MG63 (cell line): Measurements from ENCODE around the gene ISOC2. TPM values are rescaled to one million over a fixed set of nuclear protein-coding genes. Genes with fewer than 3 reads are reported as not detected.
"Not testable (repeated sequence)": the region's sequence is repeated elsewhere in the genome, so short reads cannot be mapped to it uniquely, and the experiment has no call there.

Source experiments
- DNase-seq: peaks from one replicate; pipeline ENCODE4 v3.0.0-alpha.2; 2020
- H3K27me3 ChIP-seq: fragments of 250-450 bp; sonication (Bioruptor Pico); 2 replicates; pipeline ENCODE4 v1.5.1; 2020; ENCODE audit warnings: mild to moderate bottlenecking, moderate library complexity
- H3K36me3 ChIP-seq: fragments of 250-450 bp; sonication (Bioruptor Pico); 2 replicates; pipeline ENCODE4 v1.5.1; 2020; ENCODE audit warnings: mild to moderate bottlenecking, moderate library complexity
- H3K4me3 ChIP-seq: fragments of 250-450 bp; sonication (Bioruptor Pico); 2 replicates; pipeline ENCODE4 v1.5.1; 2020; ENCODE audit warnings: mild to moderate bottlenecking, moderate library complexity
- H3K9me3 ChIP-seq: fragments of 250-450 bp; sonication (Bioruptor Pico); 2 replicates; pipeline ENCODE4 v1.5.1; 2020; ENCODE audit warnings: mild to moderate bottlenecking, moderate library complexity
- total RNA-seq: library from RNA; depleted of rRNA; stranded (reverse); fragments of >200 nt; shearing (Covaris generic); gene quantifications from 2 replicates; pipeline ENCODE4 v1.2.3, GENCODE V29; 2014; ENCODE audit warnings: low replicate concordance; rRNA removed

Gene ISOC2
- total RNA-seq, 1 experiment from 2014 or later, result 180 TPM

DNA sequence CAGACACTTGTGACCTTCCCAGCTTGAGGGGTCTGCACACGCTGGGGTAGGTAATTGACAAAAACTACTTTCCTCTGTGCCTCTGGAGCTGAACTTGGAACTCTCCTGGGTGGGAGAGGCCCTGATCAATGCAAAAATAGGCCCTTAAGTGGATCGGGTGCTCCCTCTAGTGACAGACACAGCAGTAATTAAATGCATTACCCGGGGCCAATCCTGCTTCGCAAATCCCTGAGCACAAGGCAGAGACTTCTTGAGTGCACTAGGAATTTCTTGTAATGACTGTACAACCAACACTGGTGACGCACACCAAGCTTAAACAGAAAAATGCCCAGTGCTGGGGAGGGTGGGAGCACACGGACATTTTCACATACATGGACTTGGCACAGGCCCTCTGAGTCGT is 43.3 kb downstream of the ISOC2 start:
- Histone ChIP-seq H3K36me3 (no peaks in the 10 kb centered on the region), H3K4me3 (no peak overlapping the region), H3K9me3 (no peaks in the 10 kb centered on the region), H3K27me3 (no peaks in the 10 kb centered on the region)
- DNase-seq, result peak; percentile 72

- DNase-seq, result no peak
- Histone ChIP-seq H3K27me3 (no peaks in the 10 kb centered on the region), H3K9me3 (no peaks in the 10 kb centered on the region)
Observed at GRCh38 chr19:55410168-55410567, 51.3 kb downstream of the ISOC2 start.

GRCh38 chr19:55409179-55409578 is 52.3 kb downstream of the ISOC2 start:
- H3K36me3 ChIP-seq, result peaks cover 30% of the 10 kb centered on the region
- DNase-seq, H3K27me3 ChIP-seq, H3K9me3 ChIP-seq, H3K4me3 ChIP-seq: not testable (repeated sequence)

More at GRCh38 chr19:55410168-55410567, 51.3 kb downstream of the ISOC2 start:
- Histone ChIP-seq H3K36me3 (peaks cover 20% of the 10 kb centered on the region), H3K4me3 (no peak overlapping the region)

- Histone ChIP-seq H3K27me3 (no peaks in the 10 kb centered on the region), H3K9me3 (no peaks in the 10 kb centered on the region), H3K4me3 (peak overlapping the region; percentile 32), H3K36me3 (peaks cover 37% of the 10 kb centered on the region)
- no peak for DNase-seq
Observed at GRCh38 chr19:55408533-55408872, 52.9 kb downstream of the ISOC2 start.

DNA sequence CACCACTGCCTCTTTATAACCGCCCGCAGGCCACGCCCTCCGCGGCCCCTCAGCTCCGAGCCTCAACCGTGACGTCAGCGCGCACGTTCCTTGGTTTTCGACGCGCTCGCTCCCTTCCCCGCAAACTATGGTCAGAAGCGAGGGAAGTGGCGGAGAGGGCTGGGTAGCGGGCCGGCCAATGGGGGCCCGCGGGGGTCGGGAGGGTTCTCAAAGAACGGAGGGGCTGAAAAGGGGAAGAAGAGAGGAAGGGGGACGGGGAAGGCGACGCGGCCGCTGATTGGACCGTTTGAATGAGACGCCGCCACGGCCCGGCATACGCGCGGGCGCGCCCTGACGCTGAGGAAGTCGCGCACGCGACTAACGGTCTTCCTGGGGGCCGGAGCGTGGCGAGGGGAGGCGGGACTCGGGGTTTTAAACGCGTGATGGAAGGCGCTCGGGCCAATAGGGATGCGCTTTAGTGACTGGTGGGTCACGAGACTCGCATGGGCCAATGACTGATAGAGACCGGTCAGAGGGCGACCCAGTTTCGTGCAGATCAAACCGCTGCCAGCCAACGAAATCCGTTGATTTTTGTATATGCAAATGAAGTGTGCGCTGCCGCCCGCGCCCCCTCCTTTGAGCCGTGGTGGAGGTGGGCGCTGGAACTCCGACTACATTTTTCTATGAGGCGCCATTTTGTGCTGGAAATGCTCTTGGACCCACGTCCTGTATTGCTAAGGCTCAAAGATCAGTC is 53.5 kb downstream of the ISOC2 start:
- peak; percentile 99 for DNase-seq
- H3K9me3 ChIP-seq, result no peaks in the 10 kb centered on the region
- H3K4me3 ChIP-seq, result peak overlapping the region; percentile 98
- peaks cover 42% of the 10 kb centered on the region for H3K36me3 ChIP-seq
- no peaks in the 10 kb centered on the region for H3K27me3 ChIP-seq

DNA sequence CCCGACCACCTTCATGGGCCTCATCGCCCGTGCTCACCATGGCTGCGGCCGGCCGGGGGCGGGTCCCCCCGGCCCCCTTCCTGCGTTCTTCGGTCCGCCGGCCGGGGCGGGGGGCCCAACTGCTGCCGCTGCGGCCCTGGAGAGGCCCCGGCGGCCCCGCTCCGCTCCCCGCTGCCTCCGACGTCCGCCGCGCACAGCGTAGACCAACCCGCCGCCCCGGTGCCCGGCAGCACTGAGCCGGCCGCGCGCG is 54.0 kb downstream of the ISOC2 start, which contains the start of gene UBE2S:
Gene UBE2S, minus strand, starts transcription at position 239 of the 250 bp plus-strand sequence. Its CDS starts 199 bp downstream, at position 40.
- H3K36me3 ChIP-seq, result peaks cover 47% of the 10 kb centered on the region
- not testable (repeated sequence) for H3K27me3 ChIP-seq, DNase-seq, H3K9me3 ChIP-seq
- H3K4me3 ChIP-seq, result peak within 1 kb of the TSS; percentile 98

DNA sequence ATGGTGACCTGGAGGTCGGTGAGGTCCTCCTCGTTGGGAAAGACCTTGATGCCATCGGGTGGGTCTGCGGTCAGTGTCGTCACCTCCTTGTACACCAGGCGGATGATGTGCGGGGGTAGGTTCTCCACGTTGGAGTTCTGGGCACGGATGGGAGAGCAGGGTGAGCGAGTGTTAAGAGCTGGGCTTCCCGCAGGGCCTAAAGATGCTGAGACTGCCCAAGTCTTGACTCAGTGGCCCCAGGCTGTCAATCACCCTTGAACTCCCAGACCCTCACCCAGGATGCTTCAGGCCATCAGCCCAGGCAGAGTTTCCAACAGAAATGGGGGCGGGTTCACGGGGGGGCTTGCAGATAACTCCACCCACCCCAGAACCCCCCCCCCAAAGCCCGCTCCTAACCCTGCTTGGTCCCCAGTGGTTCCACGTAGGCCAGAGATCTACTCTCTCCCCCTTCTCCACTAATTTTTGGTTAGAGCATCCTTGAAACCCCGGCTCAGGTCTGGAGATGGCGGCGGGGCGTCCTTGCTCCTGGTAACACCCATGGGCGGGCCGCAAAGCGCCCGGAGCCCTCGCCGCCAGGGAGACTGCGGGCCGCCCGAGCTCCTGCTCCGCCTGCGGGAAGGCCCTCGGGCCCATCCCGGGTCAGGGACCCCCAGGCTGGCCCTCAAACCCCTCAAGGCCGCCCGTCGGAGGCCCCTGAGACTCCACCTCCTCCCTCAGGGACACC is 54.5 kb downstream of the ISOC2 start:
- H3K4me3 ChIP-seq, result peak overlapping the region; percentile 98
- H3K9me3 ChIP-seq, result no peaks in the 10 kb centered on the region
- H3K36me3 ChIP-seq, result peaks cover 52% of the 10 kb centered on the region
- peak; percentile 48 for DNase-seq
- no peaks in the 10 kb centered on the region for H3K27me3 ChIP-seq

GRCh38 chr19:55406091-55406825 is 55.2 kb downstream of the ISOC2 start:
- H3K36me3 ChIP-seq, result peaks cover 58% of the 10 kb centered on the region
- DNase-seq, result no peak
- no peaks in the 10 kb centered on the region for H3K27me3 ChIP-seq
- peak overlapping the region; percentile 98 for H3K4me3 ChIP-seq
- no peaks in the 10 kb centered on the region for H3K9me3 ChIP-seq

GRCh38 chr19:55405638-55406037 is 55.8 kb downstream of the ISOC2 start:
- H3K27me3 ChIP-seq, result no peaks in the 10 kb centered on the region
- no peak for DNase-seq
- peak overlapping the region; percentile 98 for H3K4me3 ChIP-seq
- no peaks in the 10 kb centered on the region for H3K9me3 ChIP-seq
- peaks cover 64% of the 10 kb centered on the region for H3K36me3 ChIP-seq

Other genes with a start within 250 kb of the ISOC2 start
- gene TMEM86B, start 232.9 kb downstream of the ISOC2 start, total RNA-seq, result 0.16 TPM in 1 of 2 replicates, not detected in the other
- gene PPP6R1, start 202.6 kb downstream of the ISOC2 start, total RNA-seq, result 59.5 and 102 TPM in 2 replicates
- gene HSPBP1, start 181.5 kb downstream of the ISOC2 start, total RNA-seq, result 64.6 and 122 TPM in 2 replicates
- 0.89 TPM in 1 of 2 replicates, not detected in the other for gene BRSK1, start 177.6 kb downstream of the ISOC2 start, total RNA-seq
- not detected in 2 replicates for gene TMEM150B, start 136.3 kb downstream of the ISOC2 start, total RNA-seq
- 2.8 and 11.1 TPM in 2 replicates for gene KMT5C, start 121.8 kb downstream of the ISOC2 start, total RNA-seq
- not detected in 2 replicates for gene COX6B2, start 106.9 kb downstream of the ISOC2 start, total RNA-seq
- not detected in 2 replicates for gene GARIN5B, start 98.4 kb downstream of the ISOC2 start, total RNA-seq
- gene IL11, start 91.2 kb downstream of the ISOC2 start, total RNA-seq, result 0.95 TPM in 1 of 2 replicates, not detected in the other
- not detected in 2 replicates for gene TMEM190, start 84.8 kb downstream of the ISOC2 start, total RNA-seq
- 3.5 TPM in 1 of 2 replicates, not detected in the other for gene TMEM238, start 77.3 kb downstream of the ISOC2 start, total RNA-seq
- 127 and 409 TPM in 2 replicates for gene RPL28, start 75.7 kb downstream of the ISOC2 start, total RNA-seq
- 369 and 440 TPM in 2 replicates for gene UBE2S, start 53.9 kb downstream of the ISOC2 start, total RNA-seq
- not detected in 2 replicates for gene SHISA7, start 18.3 kb downstream of the ISOC2 start, total RNA-seq
- not detected in 2 replicates for gene C19orf85, start 3.1 kb upstream of the ISOC2 start, total RNA-seq
- gene ZNF628, start 15.0 kb upstream of the ISOC2 start, total RNA-seq, result 3.1 and 4.0 TPM in 2 replicates
- 19.7 and 35.1 TPM in 2 replicates for gene NAT14, start 23.5 kb upstream of the ISOC2 start, total RNA-seq
- gene SSC5D, start 26.8 kb upstream of the ISOC2 start, total RNA-seq, result 1.4 TPM in 1 of 2 replicates, not detected in the other
- 0.20 TPM in 1 of 2 replicates, not detected in the other for gene SBK2, start 75.5 kb upstream of the ISOC2 start, total RNA-seq
- 0.43 TPM in 1 of 2 replicates, not detected in the other for gene SBK3, start 83.9 kb upstream of the ISOC2 start, total RNA-seq
- gene ZNF579, start 119.2 kb upstream of the ISOC2 start, total RNA-seq, result 7.2 and 8.6 TPM in 2 replicates
- gene FIZ1, start 137.9 kb upstream of the ISOC2 start, total RNA-seq, result 2.9 and 4.0 TPM in 2 replicates
- gene ZNF524, start 138.6 kb upstream of the ISOC2 start, total RNA-seq, result 7.9 and 22.4 TPM in 2 replicates
- 0.66 and 0.69 TPM in 2 replicates for gene ZNF865, start 144.0 kb upstream of the ISOC2 start, total RNA-seq
- gene ZNF784, start 162.9 kb upstream of the ISOC2 start, total RNA-seq, result 9.0 and 12.6 TPM in 2 replicates
- gene ZNF580, start 179.4 kb upstream of the ISOC2 start, total RNA-seq, result 7.5 and 8.0 TPM in 2 replicates
- 8.7 and 17.5 TPM in 2 replicates for gene ZNF581, start 182.0 kb upstream of the ISOC2 start, total RNA-seq
- 1.3 and 4.8 TPM in 2 replicates for gene CCDC106, start 186.6 kb upstream of the ISOC2 start, total RNA-seq
- gene U2AF2, start 193.4 kb upstream of the ISOC2 start, total RNA-seq, result 128 and 226 TPM in 2 replicates
- 57.1 and 158 TPM in 2 replicates for gene EPN1, start 213.6 kb upstream of the ISOC2 start, total RNA-seq